GM18861 (cell line): ENCODE results near the gene TSTD1.

Experiments
- ATAC-seq: cut with Tn5 transposase; IDR thresholded peaks from one replicate; pipeline ENCODE4 v1.9.1; 2021; ENCODE audit not compliant: unreplicated experiment

The TSTD1 gene

DNA sequence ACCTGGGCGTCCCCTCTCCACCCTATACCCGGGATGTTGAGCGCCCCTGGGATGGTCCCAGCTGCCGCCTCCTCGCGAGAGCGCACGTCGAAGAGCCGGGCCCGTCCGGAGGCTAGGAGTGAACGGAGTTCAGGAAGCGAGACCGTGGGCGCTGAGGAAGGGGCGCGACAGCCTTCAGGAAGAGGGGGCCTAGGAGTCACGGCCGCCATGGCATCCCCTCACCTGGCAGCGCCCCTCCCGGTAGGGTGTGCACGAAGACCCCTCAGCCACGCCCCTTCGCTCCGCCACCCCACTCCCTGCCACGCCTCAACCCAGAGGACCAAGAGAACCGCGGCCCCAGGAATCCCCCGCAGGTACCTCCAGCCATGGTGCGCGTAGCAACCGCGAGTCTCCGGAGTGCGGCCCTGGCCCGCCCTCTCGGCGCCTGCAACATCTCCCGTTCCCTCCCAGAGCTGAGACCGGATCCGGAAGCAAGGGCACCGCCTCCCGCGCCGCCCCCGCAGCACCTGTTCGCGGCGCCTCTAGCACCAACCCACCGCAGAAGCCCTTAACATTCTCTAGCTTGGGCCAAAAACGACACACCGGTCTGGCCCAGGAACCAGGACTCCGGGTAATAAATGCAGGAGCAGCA, at the start of gene TSTD1:
Gene TSTD1, minus strand, starts transcription at position 442 of the 631 bp plus-strand sequence. Its CDS starts 75 bp downstream, at position 367.
- peak; percentile 63 for ATAC-seq

- no peak for ATAC-seq
Measured at GRCh38 chr1:161086457-161086856, 47.7 kb upstream of the TSTD1 start.

DNA sequence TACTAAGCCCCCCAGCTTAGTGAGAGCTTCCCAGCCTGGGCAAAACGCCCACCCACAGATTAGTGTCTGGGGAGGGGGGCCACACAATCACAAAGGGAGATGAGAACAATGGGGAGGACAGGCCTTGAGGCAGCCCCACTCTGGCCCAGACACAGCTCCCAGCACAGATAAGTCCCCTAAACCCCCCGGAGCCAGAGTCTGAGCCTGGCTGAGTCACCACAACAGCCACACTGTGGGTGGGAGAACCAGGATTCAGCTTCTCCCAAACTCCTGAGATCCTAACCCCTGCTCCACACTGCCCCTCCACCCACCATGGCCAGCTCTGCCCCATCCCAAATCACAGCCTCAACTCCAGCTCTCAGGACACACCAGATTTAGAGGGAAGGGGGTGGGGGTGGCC, 46.4 kb upstream of the TSTD1 start:
- ATAC-seq = no peak

- no peak for ATAC-seq
Measured at GRCh38 chr1:161084597-161084988, 45.8 kb upstream of the TSTD1 start.

- no peak for ATAC-seq
Measured at GRCh38 chr1:161083748-161084596, 45.2 kb upstream of the TSTD1 start.

GRCh38 chr1:161082996-161083747, 44.4 kb upstream of the TSTD1 start:
- ATAC-seq = no peak

DNA sequence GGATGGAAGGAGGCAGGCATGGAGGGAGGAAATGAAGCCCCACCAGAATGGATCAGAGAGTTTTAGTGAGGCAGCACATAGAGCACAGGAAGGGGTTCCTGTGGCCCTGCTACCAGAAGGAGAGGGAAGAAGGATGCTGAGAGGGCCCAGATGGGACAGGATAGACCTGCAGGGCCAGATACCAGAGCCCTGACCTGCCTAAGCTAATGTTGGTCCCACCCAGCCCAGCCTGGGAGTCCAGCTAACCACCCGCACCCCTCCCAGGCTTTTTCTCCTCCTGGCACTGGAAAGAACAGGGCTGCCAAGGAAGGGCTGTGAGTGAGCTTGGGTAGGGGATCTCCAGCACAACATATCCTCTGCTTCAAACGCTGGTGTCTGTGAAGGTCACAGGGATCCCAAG, 43.7 kb upstream of the TSTD1 start:
- no peak for ATAC-seq

- ATAC-seq = no peak
Measured at GRCh38 chr1:161081519-161081918, 42.8 kb upstream of the TSTD1 start.

DNA sequence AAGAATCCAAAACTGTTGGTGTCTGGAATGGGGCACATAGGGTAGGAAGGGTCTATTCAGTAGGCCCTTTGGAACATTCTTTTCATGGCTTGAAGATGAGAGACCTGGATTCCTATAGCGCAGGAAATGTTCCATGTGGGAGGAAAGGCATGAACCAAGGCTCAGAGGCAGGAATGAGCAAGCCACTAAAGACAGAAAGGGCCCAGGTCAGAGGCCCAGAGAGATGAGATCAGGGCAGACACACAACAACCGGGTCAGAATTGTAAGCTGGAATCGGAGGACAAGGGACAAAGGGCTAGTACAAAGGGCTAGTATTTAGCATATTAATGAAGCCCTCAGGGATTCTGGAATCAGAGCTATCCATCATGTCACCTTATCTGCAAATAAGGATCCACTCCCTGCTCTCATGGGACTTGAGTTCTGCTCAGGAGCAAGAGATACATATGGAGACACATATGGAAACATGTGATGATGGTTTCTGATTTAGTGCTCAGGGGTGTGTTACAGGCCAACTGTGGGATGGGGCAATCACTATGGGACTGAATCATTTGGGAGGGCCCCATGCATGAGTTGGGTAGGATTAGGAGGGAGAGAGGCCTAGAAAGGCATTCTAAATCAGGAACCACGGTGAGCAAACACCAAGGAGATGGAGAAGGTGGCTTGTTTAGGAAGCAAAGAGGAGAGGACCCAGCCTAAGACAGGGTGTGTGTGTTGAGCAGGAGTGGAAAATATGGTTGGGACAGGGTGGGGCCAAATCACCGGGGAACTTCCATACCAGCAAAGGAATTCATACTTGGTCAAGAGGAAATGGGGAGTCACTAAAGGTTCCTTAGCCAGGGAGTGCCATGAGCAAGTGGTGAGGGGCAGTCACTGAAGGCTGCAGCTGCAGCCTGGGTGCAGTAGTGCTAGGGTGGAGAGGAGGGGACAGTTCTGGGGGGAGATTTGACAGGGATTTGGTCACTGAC, 42.0 kb upstream of the TSTD1 start:
- no peak for ATAC-seq

DNA sequence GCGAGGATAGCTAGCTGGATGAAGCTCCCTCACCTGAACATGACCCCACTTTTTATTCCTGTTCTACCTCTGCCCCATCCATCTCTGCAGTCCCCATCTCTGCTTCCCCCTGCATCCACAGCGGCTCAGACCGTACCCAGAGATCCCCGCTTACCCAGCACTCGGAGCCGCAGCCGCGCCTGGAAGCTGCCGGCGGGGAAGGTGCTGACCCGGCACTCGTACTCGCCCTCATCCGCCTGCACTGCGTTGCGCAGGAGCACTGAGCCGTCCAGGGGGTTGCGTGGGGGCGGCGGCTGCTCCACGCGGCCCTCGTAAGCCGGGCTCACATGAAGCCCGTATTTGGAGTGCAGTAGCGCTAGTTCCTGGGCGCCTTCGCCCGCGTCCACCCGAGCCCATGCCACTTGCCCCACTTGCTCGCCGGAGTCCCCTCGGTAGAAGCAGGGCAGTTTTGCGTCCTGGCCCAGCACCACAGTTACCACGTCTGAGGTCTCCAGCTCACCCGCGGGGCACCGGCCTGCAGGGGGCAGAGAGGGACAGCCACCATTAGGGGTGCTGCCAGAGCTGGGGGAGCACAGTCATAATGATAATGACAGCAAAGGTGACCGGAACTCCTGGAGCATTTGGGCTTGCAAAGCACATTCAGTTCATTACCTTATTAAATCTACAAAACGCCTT, 40.8 kb upstream of the TSTD1 start:
- no peak for ATAC-seq

GRCh38 chr1:161077426-161077825, 38.7 kb upstream of the TSTD1 start:
- ATAC-seq = no peak

GRCh38 chr1:161076410-161076809, 37.6 kb upstream of the TSTD1 start:
- ATAC-seq = no peak

- ATAC-seq = no peak
Measured at GRCh38 chr1:161074676-161075368, 36.1 kb upstream of the TSTD1 start.

DNA sequence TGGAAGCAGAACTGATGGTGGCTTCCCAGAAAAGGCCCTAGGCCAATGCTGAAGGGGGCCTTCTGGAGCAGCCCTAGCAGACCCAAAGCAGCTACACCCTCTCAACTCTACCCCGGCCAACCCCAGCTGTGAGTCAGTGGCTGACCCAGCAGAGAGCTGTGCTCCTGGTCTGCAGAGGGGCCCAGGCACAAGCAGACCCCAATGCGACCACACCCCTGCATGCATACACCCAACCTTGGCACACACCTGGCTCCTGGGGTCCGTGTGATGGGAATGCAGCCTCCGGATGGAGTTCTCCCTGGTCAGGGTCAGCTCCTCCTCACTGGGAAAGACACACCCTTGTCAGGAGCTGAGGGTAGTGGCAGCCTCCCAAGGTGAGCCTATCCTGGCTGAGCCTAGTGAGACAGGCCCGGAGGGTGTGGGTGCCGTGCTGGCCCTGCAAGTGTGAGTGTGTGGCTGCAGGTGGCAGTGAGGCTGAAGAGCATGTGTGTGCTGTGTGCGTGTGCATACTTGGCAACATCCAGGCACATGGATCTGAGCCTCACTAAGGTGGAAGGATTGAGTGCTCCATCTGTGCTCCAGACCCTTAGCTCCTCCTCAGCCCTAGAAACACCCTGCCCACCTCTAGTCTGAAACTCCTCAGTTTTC, 34.8 kb upstream of the TSTD1 start:
- ATAC-seq = no peak

GRCh38 chr1:161072751-161073449, 34.1 kb upstream of the TSTD1 start:
- no peak for ATAC-seq

DNA sequence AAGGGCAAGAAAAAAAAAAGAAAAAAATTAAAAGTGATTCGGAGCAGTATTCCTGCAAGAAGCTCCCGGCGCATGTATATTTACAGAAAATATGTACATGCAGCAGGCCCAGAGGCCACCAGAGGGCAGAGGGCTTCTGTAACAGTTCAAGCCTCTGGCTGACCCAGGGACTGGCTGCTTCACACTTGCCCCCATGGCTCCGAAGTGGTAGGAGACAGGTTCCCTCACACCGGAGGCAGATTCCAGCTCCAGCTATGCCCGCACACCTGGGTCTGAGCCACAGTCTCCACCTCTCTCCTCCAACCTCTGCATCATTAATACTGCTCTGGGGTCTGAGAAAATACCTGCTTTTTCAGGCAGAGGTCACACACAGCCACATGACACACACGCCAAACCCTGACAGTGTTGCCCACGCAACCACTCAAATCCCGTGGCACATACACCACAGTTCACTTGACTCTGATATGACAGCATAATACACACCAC, 33.2 kb upstream of the TSTD1 start:
- ATAC-seq = no peak

- no peak for ATAC-seq
Measured at GRCh38 chr1:161070761-161071160, 32.0 kb upstream of the TSTD1 start.

DNA sequence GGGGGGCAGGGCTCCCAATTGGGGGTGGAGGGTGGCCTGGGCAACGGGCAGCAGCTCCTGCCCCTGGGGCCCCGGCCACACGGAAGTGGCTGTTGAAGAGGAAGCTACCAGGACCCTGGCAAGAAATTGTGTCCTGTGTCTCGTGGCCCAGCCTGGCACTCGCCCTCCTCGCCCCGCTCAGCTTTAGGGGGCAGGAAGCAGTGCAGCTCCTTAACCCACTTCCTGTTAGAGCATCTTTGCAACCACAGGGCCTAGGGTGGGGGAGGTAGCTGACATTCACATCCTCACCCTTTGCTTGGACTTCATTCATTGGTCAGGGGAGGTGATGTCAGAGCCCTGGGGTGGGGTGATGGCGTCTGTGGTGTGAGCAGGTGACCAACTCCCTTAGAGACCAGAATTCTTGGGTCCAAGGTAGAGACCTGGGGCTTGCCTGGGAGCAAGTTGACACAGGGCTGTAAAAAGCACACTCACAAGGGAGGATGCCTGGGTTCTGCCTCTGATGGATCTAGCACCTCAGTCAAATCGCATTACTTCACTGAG, 31.0 kb upstream of the TSTD1 start, which contains the start of gene ARHGAP30:
Gene ARHGAP30, minus strand, starts transcription at position 161 of the 540 bp plus-strand sequence. CDS start 267 bp downstream, outside the sequence.
- ATAC-seq = peak; percentile 81
